Tibial nerve (tissue), 3 donors: ENCODE measurements around the gene SDK2.

Experiments
- EP300 ChIP-seq, 2 donors: sonication (generic); formaldehyde crosslinking; IDR thresholded peaks; one replicate each; pipeline ENCODE4 v1.6.1; 2017; ENCODE audit warnings: antibody characterized with exemption in 2 of 2, mild to moderate bottlenecking in 1 of 2
- POLR2A ChIP-seq, 2 donors: fragments of 450-650 bp; IDR thresholded peaks; one replicate each; pipeline ENCODE4 v1.6.1; 2017; ENCODE audit warnings: antibody characterized with exemption in 2 of 2, mild to moderate bottlenecking in 2 of 2, moderate library complexity in 2 of 2

GRCh38 chr17:73628642-73629552 is 15.3 kb downstream of the SDK2 start:
- TF ChIP-seq EP300 (IDR thresholded peaks at IDR 0.05) (no peak), POLR2A (IDR thresholded peaks at IDR 0.05) (no peak)
